GM12892 (cell line): Measurements from ENCODE around the gene FRMD3.

Source experiments
- POLR2A ChIP-seq: IDR thresholded peaks from 2 replicates; pipeline ENCODE4 v1.6.1; 2011; ENCODE audit warnings: low read depth, low read length, control low read depth
- POLR2AphosphoS5 ChIP-seq: IDR thresholded peaks from 2 replicates; pipeline ENCODE4 v1.6.1; 2011; ENCODE audit warnings: low read depth, low read length, control low read depth

- TF ChIP-seq POLR2A, result no peak
- no peak for TF ChIP-seq POLR2AphosphoS5
Observed at GRCh38 chr9:83208065-83208850, 329.9 kb downstream of the FRMD3 start.
